ENCODE data around the gene ZBTB5.

DNA sequence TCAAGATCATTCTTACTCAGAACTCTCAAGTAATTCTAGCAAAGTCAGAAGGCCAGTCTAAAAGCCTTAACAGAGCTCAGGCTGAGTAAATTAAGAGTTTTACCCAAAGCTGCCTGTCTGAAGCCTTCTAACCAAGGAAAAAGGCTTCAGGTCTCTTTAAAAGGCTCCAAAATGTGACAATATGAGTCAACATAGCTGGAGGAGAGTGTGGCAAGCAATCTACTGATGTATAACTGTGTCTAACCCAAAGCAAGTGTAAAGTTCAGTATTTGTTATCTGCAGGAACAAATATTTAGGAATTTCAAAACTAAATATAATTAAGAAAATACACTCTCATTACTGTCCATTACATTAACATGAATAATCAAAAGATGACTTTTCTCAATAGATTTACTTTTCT, 11.0 kb downstream of the ZBTB5 start:
- TF ChIP-seq, protein P1, sequence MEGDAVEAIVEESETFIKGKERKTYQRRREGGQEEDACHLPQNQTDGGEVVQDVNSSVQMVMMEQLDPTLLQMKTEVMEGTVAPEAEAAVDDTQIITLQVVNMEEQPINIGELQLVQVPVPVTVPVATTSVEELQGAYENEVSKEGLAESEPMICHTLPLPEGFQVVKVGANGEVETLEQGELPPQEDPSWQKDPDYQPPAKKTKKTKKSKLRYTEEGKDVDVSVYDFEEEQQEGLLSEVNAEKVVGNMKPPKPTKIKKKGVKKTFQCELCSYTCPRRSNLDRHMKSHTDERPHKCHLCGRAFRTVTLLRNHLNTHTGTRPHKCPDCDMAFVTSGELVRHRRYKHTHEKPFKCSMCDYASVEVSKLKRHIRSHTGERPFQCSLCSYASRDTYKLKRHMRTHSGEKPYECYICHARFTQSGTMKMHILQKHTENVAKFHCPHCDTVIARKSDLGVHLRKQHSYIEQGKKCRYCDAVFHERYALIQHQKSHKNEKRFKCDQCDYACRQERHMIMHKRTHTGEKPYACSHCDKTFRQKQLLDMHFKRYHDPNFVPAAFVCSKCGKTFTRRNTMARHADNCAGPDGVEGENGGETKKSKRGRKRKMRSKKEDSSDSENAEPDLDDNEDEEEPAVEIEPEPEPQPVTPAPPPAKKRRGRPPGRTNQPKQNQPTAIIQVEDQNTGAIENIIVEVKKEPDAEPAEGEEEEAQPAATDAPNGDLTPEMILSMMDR (IDR thresholded peaks at IDR 0.05), result no peak
- TF ChIP-seq POLR2A (IDR thresholded peaks at IDR 0.05), result no peak

All from lower leg skin (tissue), 3 donors.